Stimulated activated CD8-positive, alpha-beta memory T cell treated with anti-CD3 and anti-CD28 coated beads, Interleukin-7, amount 100 ng/mL, for 4 hours (primary cell): ENCODE results near the gene TMEM236.

Experiments
- DNase-seq, 2 donors: peaks; one replicate each; pipeline ENCODE4 v3.0.0-alpha.2; 2020; ENCODE audit warnings: low read depth in 2 of 2

Gene TMEM236

GRCh38 chr10:17820943-17821342 is 68.9 kb downstream of the TMEM236 start:
- no peak for DNase-seq

GRCh38 chr10:17821893-17822292 is 69.9 kb downstream of the TMEM236 start:
- no peak for DNase-seq

GRCh38 chr10:17831341-17831740 is 79.3 kb downstream of the TMEM236 start:
- no peak for DNase-seq

GRCh38 chr10:17831896-17832295 is 79.9 kb downstream of the TMEM236 start:
- no peak for DNase-seq

GRCh38 chr10:17833656-17834055 is 81.7 kb downstream of the TMEM236 start:
- DNase-seq, result no peak

GRCh38 chr10:17835688-17836087 is 83.7 kb downstream of the TMEM236 start:
- no peak for DNase-seq

- no peak for DNase-seq
Observed at GRCh38 chr10:17836942-17837341, 84.9 kb downstream of the TMEM236 start.

- no peak for DNase-seq
Observed at GRCh38 chr10:17838080-17838648, 86.2 kb downstream of the TMEM236 start.

- no peak for DNase-seq
Observed at GRCh38 chr10:17841050-17841449, 89.0 kb downstream of the TMEM236 start.

- DNase-seq, result no peak
Observed at GRCh38 chr10:17842641-17843040, 90.6 kb downstream of the TMEM236 start.

- no peak for DNase-seq
Observed at GRCh38 chr10:17847585-17848296, 95.7 kb downstream of the TMEM236 start.

- no peak for DNase-seq
Observed at GRCh38 chr10:17848646-17849045, 96.6 kb downstream of the TMEM236 start.
